ENCODE results near the gene RTCA. TPM values are rescaled to one million over a fixed set of nuclear protein-coding genes. Genes with fewer than 3 reads are reported as not detected.

The RTCA gene
- total RNA-seq, 1 experiment from 2014 or later: 33.6 TPM

DNA sequence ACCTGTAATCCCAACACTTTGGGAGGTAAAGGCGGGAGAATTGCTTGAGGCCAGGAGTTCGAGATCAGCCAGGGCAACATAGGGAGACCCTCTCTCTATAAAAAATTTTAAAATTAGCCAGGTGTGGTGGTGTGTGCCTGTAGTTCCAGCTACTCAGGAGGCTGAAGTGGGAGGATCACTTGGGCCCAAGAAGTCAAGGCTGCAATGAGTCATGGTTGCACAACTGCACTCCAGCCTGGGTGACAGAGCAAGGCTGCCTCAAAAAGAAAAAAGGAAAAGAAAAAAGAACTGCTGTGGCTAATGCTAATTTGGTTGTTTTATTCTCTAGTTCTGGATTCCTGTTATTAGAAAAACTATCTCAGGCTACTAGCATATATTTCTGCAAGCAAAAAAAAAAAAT, 46.1 kb upstream of the RTCA start:
- no peak overlapping the region for H3T11ph ChIP-seq (ENCODE audit: low read length)
- no peaks in the 10 kb centered on the region for H3K79me1 ChIP-seq (ENCODE audit: insufficient read depth, low read depth, low read length, poor library complexity, severe bottlenecking)
- H3K27ac Mint-ChIP-seq: no peak overlapping the region; a peak in 1 of 7 replicates
- H2BK20ac ChIP-seq (ENCODE audit: low read depth, low read length, poor library complexity, severe bottlenecking): no peak overlapping the region
- H3K27me3 Mint-ChIP-seq (ENCODE audit: low read depth): no peaks in the 10 kb centered on the region
- no peaks in the 10 kb centered on the region for H3K79me2 ChIP-seq (ENCODE audit: insufficient read depth, low read length)
- no peak overlapping the region for H3K23ac ChIP-seq (ENCODE audit: insufficient read length, low read depth, low read length)
- no peak overlapping the region for H2BK120ac ChIP-seq (ENCODE audit: low read depth, low read length, poor library complexity, severe bottlenecking)
- peaks cover 1 to 25% (median 10%) of the 10 kb centered on the region in 3 experiments; a peak in 5 of 7 replicates for H3K36me3 Mint-ChIP-seq (ENCODE audit: insufficient read depth in 1 of 3, low read depth in 3 of 3)
- H3K23me2 ChIP-seq (ENCODE audit: insufficient read length, low read depth, low read length, poor library complexity, severe bottlenecking): no peaks in the 10 kb centered on the region
- no peak overlapping the region for H3K56ac ChIP-seq (ENCODE audit: insufficient read length, low read depth, low read length)
- no peak overlapping the region for H2BK5ac ChIP-seq (ENCODE audit: insufficient read length, low read length)
- H2BK12ac ChIP-seq (ENCODE audit: insufficient read length, low read depth, low read length): no peak overlapping the region
- no peaks in the 10 kb centered on the region for H3K4me1 Mint-ChIP-seq
- no CpG with 5 or more reads among the region's 2 CpGs for WGBS (ENCODE audit: extremely low coverage, insufficient read length, low lambda C conversion rate)
- H3K9ac ChIP-seq (ENCODE audit: extremely low read depth, insufficient read length, low read length): no peak overlapping the region
- H3K4ac ChIP-seq (ENCODE audit: low read depth, low read length): no peak overlapping the region
- H3K14ac ChIP-seq (ENCODE audit: insufficient read depth, low read length): no peak overlapping the region
- H2AFZ ChIP-seq (ENCODE audit: low read length): no peak overlapping the region
- H3K27me3 ChIP-seq (ENCODE audit: insufficient read depth, low read length): no peaks in the 10 kb centered on the region
- H3K4me2 ChIP-seq (ENCODE audit: insufficient read depth, insufficient read length, low read length): no peak overlapping the region
- TF ChIP-seq, protein P1, sequence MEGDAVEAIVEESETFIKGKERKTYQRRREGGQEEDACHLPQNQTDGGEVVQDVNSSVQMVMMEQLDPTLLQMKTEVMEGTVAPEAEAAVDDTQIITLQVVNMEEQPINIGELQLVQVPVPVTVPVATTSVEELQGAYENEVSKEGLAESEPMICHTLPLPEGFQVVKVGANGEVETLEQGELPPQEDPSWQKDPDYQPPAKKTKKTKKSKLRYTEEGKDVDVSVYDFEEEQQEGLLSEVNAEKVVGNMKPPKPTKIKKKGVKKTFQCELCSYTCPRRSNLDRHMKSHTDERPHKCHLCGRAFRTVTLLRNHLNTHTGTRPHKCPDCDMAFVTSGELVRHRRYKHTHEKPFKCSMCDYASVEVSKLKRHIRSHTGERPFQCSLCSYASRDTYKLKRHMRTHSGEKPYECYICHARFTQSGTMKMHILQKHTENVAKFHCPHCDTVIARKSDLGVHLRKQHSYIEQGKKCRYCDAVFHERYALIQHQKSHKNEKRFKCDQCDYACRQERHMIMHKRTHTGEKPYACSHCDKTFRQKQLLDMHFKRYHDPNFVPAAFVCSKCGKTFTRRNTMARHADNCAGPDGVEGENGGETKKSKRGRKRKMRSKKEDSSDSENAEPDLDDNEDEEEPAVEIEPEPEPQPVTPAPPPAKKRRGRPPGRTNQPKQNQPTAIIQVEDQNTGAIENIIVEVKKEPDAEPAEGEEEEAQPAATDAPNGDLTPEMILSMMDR (conservative IDR thresholded peaks at IDR 0.05): no peak
- no peak overlapping the region for H3K18ac ChIP-seq (ENCODE audit: insufficient read length, low read depth, low read length)
- no peak for DNase-seq
- H4K8ac ChIP-seq (replicated peaks; ENCODE audit: insufficient read length, low read depth, low read length): no peak overlapping the region
- no peak overlapping the region for H2BK15ac ChIP-seq (ENCODE audit: low read depth, low read length)
- H2AK5ac ChIP-seq (ENCODE audit: insufficient read length, low read length): no peak overlapping the region
- no peaks in the 10 kb centered on the region for H4K20me1 ChIP-seq (ENCODE audit: control insufficient read depth, insufficient read depth, insufficient read length)
- H3K9me3 Mint-ChIP-seq: no peaks in the 10 kb centered on the region
- no peak overlapping the region for H4K91ac ChIP-seq (ENCODE audit: insufficient read length, low read depth, low read length)
- H4K5ac ChIP-seq (ENCODE audit: insufficient read length, low read depth, low read length): no peak overlapping the region
- no peaks in the 10 kb centered on the region for H3K4me1 ChIP-seq (ENCODE audit: insufficient read depth, low read length)
- H3K4me3 Mint-ChIP-seq: no peak overlapping the region
- no peaks in the 10 kb centered on the region for H3K9me3 ChIP-seq (ENCODE audit: control insufficient read depth, low read depth, low read length)
- no peak overlapping the region for H3K27ac ChIP-seq (ENCODE audit: insufficient read length, low read depth, low read length)
